T-helper 2 cell (primary cell): ENCODE data around the gene RNASEH1.
"Not testable (repeated sequence)": the region's sequence is repeated elsewhere in the genome, so short reads cannot be mapped to it uniquely, and the experiment has no call there.

Experiments
- DNase-seq, 5 experiments: peaks; one replicate each; pipeline versions ENCODE4 v3.0.0 to v3.0.0-alpha.2; 2012 to 2022

The RNASEH1 gene

DNA sequence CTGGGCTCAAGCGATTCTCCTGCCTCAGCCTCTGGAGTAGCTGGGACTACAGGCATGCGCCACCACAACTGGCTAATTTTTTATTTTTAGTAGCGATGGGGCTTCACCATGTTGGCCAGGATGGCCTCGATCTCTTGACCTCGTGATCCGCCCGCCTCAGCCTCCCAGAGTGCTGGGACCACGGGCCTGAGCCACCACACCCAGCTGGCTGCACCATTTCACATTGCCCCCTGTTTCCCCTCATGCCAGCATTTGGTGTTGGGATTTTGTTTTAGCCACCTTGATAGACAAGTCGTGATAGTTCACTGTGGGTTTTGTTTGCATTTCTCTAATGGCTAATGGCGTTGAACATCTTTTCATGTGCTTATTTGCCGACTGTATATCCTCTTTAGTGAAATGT lies 31.0 kb upstream of the RNASEH1 start:
- no peak for DNase-seq

DNA sequence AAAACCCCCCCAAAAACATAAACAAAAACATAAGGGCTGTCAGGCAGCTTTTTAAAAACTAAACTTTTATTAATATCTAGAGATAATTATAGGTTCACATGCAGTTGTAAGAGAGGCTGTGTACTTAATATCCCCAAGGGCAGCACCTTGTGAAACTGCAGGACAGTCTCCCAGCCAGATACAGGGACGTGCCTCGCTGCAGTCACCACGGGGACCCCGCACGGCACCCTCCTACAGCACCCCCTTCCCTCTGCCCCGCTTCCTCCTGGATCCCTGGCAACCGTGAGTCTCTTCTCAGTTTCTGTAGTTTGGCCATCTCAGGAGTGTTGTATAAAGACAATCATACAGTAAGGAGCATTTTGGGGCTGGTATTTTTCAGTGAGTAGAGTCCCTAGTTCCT lies 30.0 kb upstream of the RNASEH1 start:
- no peak for DNase-seq

- no peak for DNase-seq
Observed at GRCh38 chr2:3587432-3587831, 29.3 kb upstream of the RNASEH1 start.

DNA sequence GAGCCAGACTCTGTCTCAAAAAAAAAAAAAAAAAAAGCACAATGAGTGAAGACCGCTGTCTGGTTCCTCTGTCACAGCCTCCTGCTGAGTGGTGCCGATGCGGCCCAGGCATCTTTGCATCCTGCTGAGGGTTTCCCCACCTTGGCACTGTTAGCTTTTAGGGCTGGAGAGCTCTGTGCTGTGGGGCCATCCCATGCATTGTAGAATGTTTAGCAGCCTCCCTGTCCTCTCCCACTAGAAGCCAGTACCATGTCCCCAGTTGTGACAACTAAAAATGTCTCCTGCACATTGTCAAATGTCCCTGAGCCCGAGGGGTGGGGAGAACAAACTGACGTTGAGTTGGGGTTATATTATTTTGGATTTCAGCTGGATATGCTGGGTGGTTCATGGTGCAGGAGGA lies 28.9 kb upstream of the RNASEH1 start:
- DNase-seq = no peak

DNA sequence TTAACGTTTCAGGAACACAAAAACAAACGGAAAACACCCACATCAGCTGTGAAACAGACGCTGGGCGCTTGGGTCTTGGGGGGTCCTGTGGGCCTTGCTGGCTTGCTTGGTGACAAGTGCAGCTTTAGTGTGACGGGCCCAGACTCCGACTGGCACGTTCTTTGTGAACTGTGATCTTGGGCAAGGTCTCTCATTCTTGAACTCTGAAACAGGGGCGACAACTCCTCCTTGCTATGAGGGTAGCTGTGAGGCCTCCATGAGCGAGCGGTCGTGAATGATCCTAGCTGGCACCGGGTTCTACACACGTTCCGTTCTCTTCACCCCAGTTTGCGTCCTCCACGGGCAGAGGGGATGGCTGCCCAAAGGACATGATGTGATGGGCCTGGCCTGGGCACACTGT lies 28.1 kb upstream of the RNASEH1 start:
- no peak for DNase-seq

- no peak for DNase-seq
Observed at GRCh38 chr2:3585261-3586109, 27.4 kb upstream of the RNASEH1 start.

DNA sequence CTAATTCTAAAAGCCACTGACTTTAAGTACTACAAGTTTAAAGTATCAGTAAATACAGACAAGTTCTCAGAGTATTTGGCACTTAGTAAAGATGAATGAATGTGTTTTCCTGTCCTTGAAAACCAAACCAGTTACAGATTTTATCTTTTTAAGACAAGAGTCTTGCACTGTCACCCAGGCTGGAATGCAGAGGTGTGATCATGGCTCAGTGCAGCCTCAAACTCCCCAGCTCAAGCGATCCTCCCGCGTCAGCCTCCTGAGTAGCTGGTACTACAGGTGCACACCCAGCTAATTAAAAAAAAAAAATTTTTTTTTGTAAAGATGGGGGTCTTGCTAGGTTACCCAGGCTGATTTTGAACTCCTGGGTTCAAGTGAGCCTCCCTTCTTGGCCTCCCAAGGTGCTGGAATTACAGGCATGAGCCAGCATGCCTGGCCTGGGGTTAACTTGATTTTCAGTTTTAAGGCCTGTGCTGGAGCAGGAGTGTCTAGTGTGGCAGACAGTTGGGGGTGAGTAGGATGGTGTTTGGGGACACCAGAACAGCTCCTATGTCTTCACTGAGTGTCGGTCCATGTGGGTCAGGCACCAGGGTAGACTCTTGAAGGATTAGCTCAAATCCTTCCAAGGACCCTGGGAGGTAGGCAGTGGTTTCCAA lies 26.6 kb upstream of the RNASEH1 start:
- DNase-seq = no peak

DNA sequence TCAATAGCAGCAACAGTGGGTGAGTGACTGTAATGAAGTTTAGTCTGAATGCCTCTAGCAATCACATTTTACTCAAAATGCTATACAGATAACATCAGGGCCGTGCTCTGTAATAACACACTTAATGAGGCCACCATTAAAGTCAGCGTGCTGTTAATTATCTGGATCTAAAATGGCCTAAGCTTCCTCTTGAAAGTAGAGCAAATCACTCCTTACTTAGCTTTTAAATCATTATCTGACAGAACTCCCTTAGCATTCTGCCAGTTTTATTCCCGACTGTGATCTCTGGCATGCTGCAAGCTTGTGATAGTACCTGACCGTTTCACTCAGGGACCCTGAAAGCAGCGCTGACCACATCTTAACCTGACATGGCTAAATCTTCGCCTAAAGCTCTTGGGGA lies 25.9 kb upstream of the RNASEH1 start:
- DNase-seq = no peak

GRCh38 chr2:3581367-3582262 lies 23.5 kb upstream of the RNASEH1 start:
- DNase-seq = no peak

DNA sequence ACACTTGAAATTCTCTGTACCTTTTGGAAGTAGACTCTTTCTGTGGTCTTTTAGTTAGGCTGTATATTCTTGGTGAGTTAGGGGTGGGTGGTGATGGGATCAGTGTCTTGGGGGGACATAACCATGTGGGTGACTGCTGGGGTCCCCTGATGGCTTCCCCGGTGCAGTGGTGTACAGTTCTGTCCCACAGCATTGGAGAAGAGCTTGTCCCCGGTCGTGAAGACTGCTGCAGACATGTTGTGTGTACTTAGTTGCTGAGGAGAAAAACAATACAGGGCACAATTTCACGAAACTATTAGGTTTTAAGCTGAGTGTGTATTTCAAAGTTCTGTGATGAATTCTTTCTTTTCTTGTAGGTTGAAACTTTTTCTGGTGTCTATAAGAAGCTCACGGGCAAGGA lies 22.3 kb upstream of the RNASEH1 start:
- no peak for DNase-seq

- DNase-seq = no peak
Observed at GRCh38 chr2:3578987-3579386, 20.9 kb upstream of the RNASEH1 start.

DNA sequence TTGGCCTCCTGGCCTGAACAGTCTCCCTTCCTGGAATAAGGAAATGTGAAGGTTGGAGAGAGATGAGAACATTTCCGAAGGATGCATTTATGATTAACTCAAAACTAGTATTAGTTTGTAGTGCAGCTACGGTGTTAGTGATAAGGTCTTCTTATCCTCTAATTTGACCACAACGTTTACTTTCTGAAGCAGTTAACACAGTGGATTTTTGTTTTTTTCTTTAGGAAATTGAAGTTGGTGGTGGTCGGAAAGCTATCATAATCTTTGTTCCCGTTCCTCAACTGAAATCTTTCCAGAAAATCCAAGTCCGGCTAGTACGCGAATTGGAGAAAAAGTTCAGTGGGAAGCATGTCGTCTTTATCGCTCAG lies 18.1 kb upstream of the RNASEH1 start:
- DNase-seq = not testable (repeated sequence)

GRCh38 chr2:3575534-3576262 lies 17.6 kb upstream of the RNASEH1 start:
- DNase-seq = peak in 3 of 5 experiments; percentile 10 to 45 (median 19)

DNA sequence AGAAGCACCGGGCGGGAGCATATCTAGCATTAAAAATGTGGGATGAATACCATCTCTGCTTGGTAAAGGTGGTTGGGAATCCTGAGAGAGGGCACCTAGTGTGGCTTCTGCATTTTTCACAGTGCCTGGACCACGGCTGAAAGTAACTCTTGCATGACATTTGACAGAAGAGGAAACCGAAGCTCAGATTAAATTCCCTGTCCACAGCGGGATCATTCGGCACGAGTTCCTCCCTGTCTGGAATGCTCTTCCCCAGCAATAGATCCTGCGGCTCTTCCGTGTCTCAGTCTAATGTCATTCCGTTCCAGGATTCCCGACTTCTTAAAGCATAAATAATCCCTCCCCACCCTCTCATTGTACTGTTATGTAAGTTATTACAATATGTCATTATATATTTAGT lies 16.0 kb upstream of the RNASEH1 start:
- DNase-seq = no peak

DNA sequence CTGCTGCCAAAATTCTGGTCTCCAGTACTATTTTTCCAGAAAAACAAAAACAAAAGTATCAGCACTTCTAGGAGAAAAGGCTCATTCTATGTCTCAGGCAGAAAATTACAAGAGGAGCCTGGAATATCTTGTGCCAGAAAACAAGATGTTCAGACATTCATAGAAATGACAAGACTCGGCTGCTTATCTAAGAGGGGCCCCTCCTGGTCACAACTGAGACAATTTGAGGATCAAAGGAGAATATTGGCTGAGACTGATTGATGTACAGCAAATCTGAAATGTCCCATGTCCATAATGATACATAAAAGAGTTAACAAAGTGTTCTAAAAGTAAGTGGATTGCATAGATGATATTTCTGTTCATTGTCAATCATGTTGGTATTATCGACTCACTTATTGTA lies 14.5 kb upstream of the RNASEH1 start:
- DNase-seq = no peak

DNA sequence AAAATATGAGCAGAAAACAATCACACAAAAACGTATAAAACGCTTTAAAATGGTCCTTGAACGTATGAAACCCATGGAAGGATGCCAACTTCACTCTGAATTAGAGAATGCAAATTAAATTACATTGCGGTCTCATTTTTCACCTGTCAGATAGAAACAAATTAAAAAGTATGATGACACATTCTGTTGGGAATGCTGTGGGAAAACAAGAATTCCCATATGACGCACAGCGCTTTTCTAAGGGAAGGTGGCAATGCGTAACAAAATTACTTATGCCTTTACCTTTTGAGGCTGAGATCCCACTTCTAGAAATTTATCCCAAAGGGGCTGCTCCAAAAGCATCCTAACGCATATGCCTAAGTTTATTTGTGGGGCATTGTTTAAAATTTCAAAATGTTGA lies 13.2 kb upstream of the RNASEH1 start:
- no peak for DNase-seq

- DNase-seq = not testable (repeated sequence)
Observed at GRCh38 chr2:3569656-3570055, 11.5 kb upstream of the RNASEH1 start.

DNA sequence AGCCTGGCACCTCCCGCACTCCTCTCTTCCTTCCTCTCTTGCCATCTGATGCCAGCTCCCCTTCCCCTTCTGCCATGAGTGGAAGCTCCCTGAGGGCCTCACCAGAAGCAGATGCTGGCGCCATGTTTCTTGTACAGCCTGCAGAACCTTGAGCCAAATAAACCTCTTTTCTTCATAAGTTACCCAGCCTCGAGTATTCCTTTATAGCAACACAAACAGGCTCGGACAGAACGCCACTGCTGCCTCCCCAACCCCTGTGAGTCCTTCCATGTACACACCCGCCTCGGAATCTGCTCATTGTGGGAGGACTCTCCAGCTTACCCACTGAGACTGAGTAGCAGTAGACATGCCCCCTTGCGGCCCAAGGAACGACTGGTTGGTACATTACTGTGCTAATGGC lies 8.7 kb upstream of the RNASEH1 start:
- DNase-seq = no peak

GRCh38 chr2:3565117-3565516 lies 7.0 kb upstream of the RNASEH1 start:
- no peak for DNase-seq

- DNase-seq = no peak
Observed at GRCh38 chr2:3563521-3563976, 5.4 kb upstream of the RNASEH1 start.

- DNase-seq = peak in 1 of 5 experiments; percentile 48
Observed at GRCh38 chr2:3557639-3558204, 411 bp downstream of the RNASEH1 start.

GRCh38 chr2:3553946-3554345 lies 4.2 kb downstream of the RNASEH1 start:
- DNase-seq = no peak
